Muscle layer of duodenum (tissue), 2 donors: ENCODE results near the gene ZC3H12C.
"Not testable (repeated sequence)": the region's sequence is repeated elsewhere in the genome, so short reads cannot be mapped to it uniquely, and the experiment has no call there.

Experiments used
- H3K27ac ChIP-seq: one replicate; pipeline ENCODE4 v1.7.0; 2013; ENCODE audit warnings: mild to moderate bottlenecking, low read length
- H3K27me3 ChIP-seq: one replicate; pipeline ENCODE4 v1.7.0; 2013; ENCODE audit warnings: low read depth, mild to moderate bottlenecking, control low read depth, low read length
- H3K36me3 ChIP-seq, 2 donors: one replicate each; pipeline ENCODE4 v1.7.0; 2013; ENCODE audit warnings: low read length in 2 of 2, control low read depth in 1 of 2, mild to moderate bottlenecking in 1 of 2; ENCODE audit not compliant: insufficient read depth in 2 of 2, control insufficient read depth in 1 of 2
- H3K4me1 ChIP-seq, 2 donors: one replicate each; pipeline ENCODE4 v1.7.0; 2013; ENCODE audit warnings: low read length in 2 of 2, mild to moderate bottlenecking in 2 of 2, control low read depth in 1 of 2, moderate library complexity in 1 of 2; ENCODE audit not compliant: insufficient read depth in 2 of 2, control insufficient read depth in 1 of 2
- H3K4me3 ChIP-seq, 2 donors: one replicate each; pipeline ENCODE4 v1.7.0; 2013; ENCODE audit warnings: low read length in 2 of 2, low read depth in 1 of 2, mild to moderate bottlenecking in 1 of 2
- H3K9me3 ChIP-seq, 2 donors: one replicate each; pipeline ENCODE4 v1.7.0; 2013; ENCODE audit warnings: low read length in 2 of 2, control low read depth in 1 of 2, mild to moderate bottlenecking in 1 of 2; ENCODE audit not compliant: control insufficient read depth in 1 of 2
- donor health status: healthy.

The ZC3H12C gene

DNA sequence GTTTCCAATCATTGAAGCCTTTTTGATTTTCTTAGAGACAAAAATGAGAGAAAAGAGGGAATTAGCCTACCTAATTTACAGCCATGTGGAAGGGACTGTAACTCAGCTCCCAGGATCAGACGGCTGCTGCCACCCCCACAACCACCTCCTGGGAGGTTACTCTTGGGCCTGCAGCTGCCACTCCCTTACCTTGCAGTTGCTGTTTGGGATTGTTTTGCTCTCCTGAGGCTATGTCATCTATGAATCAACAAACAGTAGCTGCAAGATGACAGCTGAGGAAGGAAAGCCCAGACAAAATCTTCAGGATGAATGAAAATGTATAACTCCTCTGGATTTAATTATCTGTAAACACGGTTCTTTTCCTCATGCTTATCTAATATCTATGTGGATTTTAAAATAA is 28.0 kb upstream of the ZC3H12C start:
- Histone ChIP-seq H3K27me3 (no peaks in the 10 kb centered on the region), H3K9me3 (no peaks in the 10 kb centered on the region), H3K36me3 (no peaks in the 10 kb centered on the region), H3K4me1 (no peaks in the 10 kb centered on the region), H3K27ac (no peak overlapping the region), H3K4me3 (no peak overlapping the region)

DNA sequence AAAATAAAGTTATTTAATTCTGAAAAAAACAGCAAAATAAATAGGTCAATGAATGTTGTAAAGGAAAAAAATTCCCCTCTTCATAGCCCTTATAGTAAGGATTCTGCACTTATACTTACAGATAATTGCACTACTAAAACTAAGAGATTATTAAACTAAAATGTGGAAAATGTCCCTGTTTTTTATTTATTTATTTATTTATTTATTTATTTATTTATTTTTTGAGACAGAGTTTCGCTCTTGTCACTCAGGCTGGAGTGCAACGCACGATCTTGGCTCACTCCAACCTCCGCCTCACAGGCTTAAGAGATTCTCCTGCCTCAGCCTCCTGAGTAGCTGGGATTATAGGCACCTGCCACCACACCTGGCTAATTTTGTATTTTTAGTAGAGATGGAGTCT is 25.2 kb upstream of the ZC3H12C start:
- H3K9me3 ChIP-seq, H3K27me3 ChIP-seq, H3K4me3 ChIP-seq, H3K36me3 ChIP-seq, H3K27ac ChIP-seq, H3K4me1 ChIP-seq: not testable (repeated sequence)

- H3K27me3 ChIP-seq: no peaks in the 10 kb centered on the region
- no peaks in the 10 kb centered on the region for H3K36me3 ChIP-seq
- no peak overlapping the region for H3K27ac ChIP-seq
- no peaks in the 10 kb centered on the region for H3K4me1 ChIP-seq
- H3K4me3 ChIP-seq: peak overlapping the region in 1 of 2 donors; percentile 9
- no peaks in the 10 kb centered on the region for H3K9me3 ChIP-seq
Observed at GRCh38 chr11:110069158-110069737, 23.9 kb upstream of the ZC3H12C start.

- Histone ChIP-seq H3K9me3 (no peaks in the 10 kb centered on the region), H3K27ac (no peak overlapping the region), H3K4me3 (no peak overlapping the region), H3K36me3 (no peaks in the 10 kb centered on the region), H3K4me1 (no peaks in the 10 kb centered on the region), H3K27me3 (no peaks in the 10 kb centered on the region)
Observed at GRCh38 chr11:110070176-110070575, 23.0 kb upstream of the ZC3H12C start.

DNA sequence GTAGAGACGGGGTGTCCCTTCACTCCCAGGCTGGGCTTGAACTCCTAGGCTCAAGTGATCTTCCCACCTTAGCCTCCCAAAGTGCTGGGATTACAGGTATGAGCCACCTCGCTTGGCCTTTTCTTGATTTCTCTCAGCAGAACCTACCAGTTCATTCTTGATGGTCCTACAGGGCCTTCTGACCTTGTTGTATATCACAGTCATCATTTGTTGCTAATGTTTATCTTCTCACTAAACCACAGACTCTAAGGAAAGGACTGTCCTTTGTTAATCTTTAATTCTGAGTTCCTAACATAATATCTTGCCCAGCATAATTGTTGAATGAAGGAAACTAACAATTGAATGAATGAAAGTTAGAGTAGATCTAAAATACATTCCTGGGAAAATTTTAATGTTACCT is 22.0 kb upstream of the ZC3H12C start:
- H3K9me3 ChIP-seq: no peaks in the 10 kb centered on the region
- H3K27ac ChIP-seq: no peak overlapping the region
- no peak overlapping the region for H3K4me3 ChIP-seq
- no peaks in the 10 kb centered on the region for H3K27me3 ChIP-seq
- H3K4me1 ChIP-seq: no peaks in the 10 kb centered on the region
- H3K36me3 ChIP-seq: no peaks in the 10 kb centered on the region

- H3K4me3 ChIP-seq: no peak overlapping the region
- no peaks in the 10 kb centered on the region for H3K9me3 ChIP-seq
- no peaks in the 10 kb centered on the region for H3K4me1 ChIP-seq
- H3K27me3 ChIP-seq: no peaks in the 10 kb centered on the region
- no peaks in the 10 kb centered on the region for H3K36me3 ChIP-seq
- H3K27ac ChIP-seq: no peak overlapping the region
Observed at GRCh38 chr11:110072930-110073329, 20.3 kb upstream of the ZC3H12C start.

- Histone ChIP-seq H3K9me3 (no peaks in the 10 kb centered on the region), H3K36me3 (no peaks in the 10 kb centered on the region), H3K27me3 (no peaks in the 10 kb centered on the region), H3K27ac (no peak overlapping the region), H3K4me3 (no peak overlapping the region), H3K4me1 (no peaks in the 10 kb centered on the region)
Observed at GRCh38 chr11:110074499-110074898, 18.7 kb upstream of the ZC3H12C start.

GRCh38 chr11:110075105-110075846 is 17.9 kb upstream of the ZC3H12C start:
- no peaks in the 10 kb centered on the region for H3K4me1 ChIP-seq
- no peaks in the 10 kb centered on the region for H3K27me3 ChIP-seq
- no peaks in the 10 kb centered on the region for H3K9me3 ChIP-seq
- H3K4me3 ChIP-seq: no peak overlapping the region
- H3K27ac ChIP-seq: no peak overlapping the region
- no peaks in the 10 kb centered on the region for H3K36me3 ChIP-seq

GRCh38 chr11:110075847-110076208 is 17.4 kb upstream of the ZC3H12C start:
- no peaks in the 10 kb centered on the region for H3K4me1 ChIP-seq
- no peaks in the 10 kb centered on the region for H3K27me3 ChIP-seq
- no peak overlapping the region for H3K27ac ChIP-seq
- no peaks in the 10 kb centered on the region for H3K9me3 ChIP-seq
- H3K36me3 ChIP-seq: no peaks in the 10 kb centered on the region
- H3K4me3 ChIP-seq: no peak overlapping the region

DNA sequence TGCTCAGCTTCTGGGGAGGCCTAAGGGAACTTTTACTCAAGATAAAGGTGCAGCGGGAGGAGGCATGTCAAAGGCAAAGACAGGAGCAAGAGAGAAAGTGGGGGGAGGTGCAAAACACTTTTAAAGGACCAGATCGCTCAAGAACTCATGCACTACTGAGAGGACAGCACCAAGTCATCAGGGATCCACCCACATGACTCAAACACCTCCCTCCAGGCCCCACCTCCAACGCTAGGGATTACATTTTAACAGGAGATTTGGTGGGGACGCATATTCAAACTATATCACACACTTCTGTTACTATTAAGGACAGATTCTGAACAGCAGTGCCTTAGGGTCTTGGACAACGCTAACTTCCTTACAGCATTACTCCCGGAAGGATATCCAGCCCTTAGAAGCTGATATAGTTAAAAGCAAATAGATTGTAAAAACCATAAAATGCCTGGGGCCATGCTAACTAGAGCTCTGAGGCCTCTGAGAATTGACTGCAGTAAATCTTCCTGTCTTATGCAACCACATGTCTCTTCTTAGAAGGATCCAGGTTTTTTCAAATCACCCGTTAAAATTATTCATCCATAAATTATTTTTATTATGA is 16.7 kb upstream of the ZC3H12C start:
- Histone ChIP-seq H3K9me3 (no peaks in the 10 kb centered on the region), H3K4me3 (no peak overlapping the region), H3K27ac (no peak overlapping the region)

GRCh38 chr11:110077346-110077745 is 15.8 kb upstream of the ZC3H12C start:
- no peaks in the 10 kb centered on the region for H3K36me3 ChIP-seq
- H3K4me3 ChIP-seq: no peak overlapping the region
- no peaks in the 10 kb centered on the region for H3K27me3 ChIP-seq
- no peak overlapping the region for H3K27ac ChIP-seq
- H3K9me3 ChIP-seq: no peaks in the 10 kb centered on the region
- H3K4me1 ChIP-seq: no peaks in the 10 kb centered on the region

More for the DNA sequence above, 16.7 kb upstream of the ZC3H12C start:
- no peaks in the 10 kb centered on the region for H3K27me3 ChIP-seq
- no peaks in the 10 kb centered on the region for H3K36me3 ChIP-seq
- no peaks in the 10 kb centered on the region for H3K4me1 ChIP-seq
